Right hindlimb (tissue), 1 donor: Measurements from ENCODE around the gene PPFIA1.
A peak's percentile ranks its signal among the peaks of the same experiment; 100 is the strongest.
"Not testable (repeated sequence)": the region's sequence is repeated elsewhere in the genome, so short reads cannot be mapped to it uniquely, and the experiment has no call there.

Experiments
- DNase-seq: peaks from one replicate; pipeline ENCODE4 v3.0.0-alpha.2; 2018

Gene PPFIA1

GRCh38 chr11:70364178-70364577 is 93.7 kb downstream of the PPFIA1 start:
- DNase-seq: no peak

GRCh38 chr11:70364745-70365543 is 94.5 kb downstream of the PPFIA1 start:
- DNase-seq: no peak

- no peak for DNase-seq
Measured at GRCh38 chr11:70365544-70365927, 95.0 kb downstream of the PPFIA1 start.

GRCh38 chr11:70367071-70367470 is 96.6 kb downstream of the PPFIA1 start:
- DNase-seq: no peak

- no peak for DNase-seq
Measured at GRCh38 chr11:70368961-70369360, 98.5 kb downstream of the PPFIA1 start.

- no peak for DNase-seq
Measured at GRCh38 chr11:70371241-70371640, 100.8 kb downstream of the PPFIA1 start.

GRCh38 chr11:70372076-70372475 is 101.6 kb downstream of the PPFIA1 start:
- DNase-seq: no peak

- DNase-seq: no peak
Measured at GRCh38 chr11:70376621-70377020, 106.1 kb downstream of the PPFIA1 start.

- no peak for DNase-seq
Measured at GRCh38 chr11:70377645-70378044, 107.2 kb downstream of the PPFIA1 start.

GRCh38 chr11:70378506-70379134 is 108.1 kb downstream of the PPFIA1 start:
- DNase-seq: no peak

GRCh38 chr11:70381350-70381749 is 110.9 kb downstream of the PPFIA1 start:
- no peak for DNase-seq

- DNase-seq: peak; percentile 44
Measured at GRCh38 chr11:70381872-70382861, 111.7 kb downstream of the PPFIA1 start.

- no peak for DNase-seq
Measured at GRCh38 chr11:70383664-70384565, 113.4 kb downstream of the PPFIA1 start.

GRCh38 chr11:70384566-70385152 is 114.2 kb downstream of the PPFIA1 start:
- DNase-seq: no peak

- DNase-seq: no peak
Measured at GRCh38 chr11:70387564-70387963, 117.1 kb downstream of the PPFIA1 start.

GRCh38 chr11:70389201-70389600 is 118.7 kb downstream of the PPFIA1 start:
- DNase-seq: no peak

- not testable (repeated sequence) for DNase-seq
Measured at GRCh38 chr11:70390882-70391281, 120.4 kb downstream of the PPFIA1 start.

GRCh38 chr11:70394211-70394950 is 123.9 kb downstream of the PPFIA1 start:
- DNase-seq: no peak

- no peak for DNase-seq
Measured at GRCh38 chr11:70397336-70397982, 127.0 kb downstream of the PPFIA1 start.
